Stomach (tissue), 4 donors: ENCODE results near the gene ARMC6.

Source experiments
- CTCF ChIP-seq, 7 experiments: fragments of 450-650 bp in 4 of 7; fragments of 200-600 bp in 3 of 7; sonication (generic) in 3 of 7; IDR thresholded peaks; one replicate each; pipeline ENCODE4 v1.5.1; 2016 to 2019; ENCODE audit warnings: antibody characterized with exemption in 7 of 7, control low read depth in 2 of 7, mild to moderate bottlenecking in 1 of 7
- EP300 ChIP-seq: sonication (generic); formaldehyde crosslinking; IDR thresholded peaks from one replicate; pipeline ENCODE4 v1.6.1; 2017; ENCODE audit warnings: antibody characterized with exemption
- POLR2A ChIP-seq, 4 donors: fragments of 450-650 bp; IDR thresholded peaks; one replicate each; pipeline ENCODE4 v1.6.1; 2016; ENCODE audit warnings: antibody characterized with exemption in 4 of 4, control low read depth in 2 of 4, mild to moderate bottlenecking in 1 of 4, moderate library complexity in 1 of 4
- POLR2AphosphoS5 ChIP-seq, 3 donors: sonication (generic); formaldehyde crosslinking; IDR thresholded peaks; one replicate each; pipeline ENCODE4 v1.6.1; 2016; ENCODE audit warnings: antibody characterized with exemption in 3 of 3

- TF ChIP-seq CTCF (IDR thresholded peaks at IDR 0.05) (peak in 5 of 7 experiments; percentile 44 to 74 (median 70)), POLR2AphosphoS5 (IDR thresholded peaks at IDR 0.05) (no peak), POLR2A (IDR thresholded peaks at IDR 0.05) (no peak), EP300 (no peak)
Observed at GRCh38 chr19:19053508-19054314, 20.3 kb downstream of the ARMC6 start.
